SK-N-MC (cell line): ENCODE measurements around the gene C3orf33.

ENCODE experiments used
- DNase-seq: peaks from one replicate; pipeline ENCODE4 v3.0.0-alpha.2; 2011; ENCODE audit warnings: low read depth, low spot score
- H3K27ac ChIP-seq: fragments of 200-600 bp; sonication (generic); 2 replicates; pipeline ENCODE4 v1.5.1; 2016; ENCODE audit warnings: mixed run types
- H3K36me3 ChIP-seq: fragments of 200-600 bp; sonication (generic); 2 replicates; pipeline ENCODE4 v1.6.1; 2017; ENCODE audit warnings: antibody characterized with exemption, low read length, mixed read lengths; ENCODE audit not compliant: insufficient read depth
- H3K4me3 ChIP-seq: fragments of 200-600 bp; sonication (generic); 2 replicates; pipeline ENCODE4 v1.5.1; 2016
- H3K9ac ChIP-seq: fragments of 200-600 bp; sonication (generic); 2 replicates; pipeline ENCODE4 v1.8.0; 2017; ENCODE audit warnings: mixed run types, mixed read lengths; ENCODE audit not compliant: insufficient read length
- H3K9me3 ChIP-seq: fragments of 200-600 bp; sonication (generic); 2 replicates; pipeline ENCODE4 v1.6.1; 2017; ENCODE audit warnings: low read depth, mild to moderate bottlenecking, antibody characterized with exemption, low read length, moderate library complexity, mixed read lengths
- EZH2 ChIP-seq: fragments of 200-600 bp; sonication (generic); IDR thresholded peaks from one replicate; pipeline ENCODE4 v1.6.1; 2017; ENCODE audit warnings: antibody characterized with exemption
- FOXP2 ChIP-seq: optimal IDR thresholded peaks from 2 replicates; pipeline ENCODE3; 2011; ENCODE audit warnings: mild to moderate bottlenecking, moderate library complexity; ENCODE audit not compliant: insufficient read depth; ENCODE audit errors: extremely low read length, control extremely low read depth
- POLR2AphosphoS5 ChIP-seq: IDR thresholded peaks from 2 replicates; pipeline ENCODE4 v1.6.1; 2012; ENCODE audit warnings: mild to moderate bottlenecking, low read depth, low read length, borderline replicate concordance

Gene C3orf33

GRCh38 chr3:155766206-155766605 lies 39.9 kb downstream of the C3orf33 start:
- no peak for TF ChIP-seq FOXP2
- TF ChIP-seq POLR2AphosphoS5 = no peak
- TF ChIP-seq EZH2 = no peak
- Histone ChIP-seq H3K9me3 (peaks cover 5% of the 10 kb centered on the region; the same call in 1 of the 2 replicates), H3K36me3 (peaks cover 16% of the 10 kb centered on the region), H3K27ac (no peak overlapping the region), H3K4me3 (no peak overlapping the region), H3K9ac (no peak overlapping the region)
- no peak for DNase-seq

- no peak for TF ChIP-seq POLR2AphosphoS5
- TF ChIP-seq FOXP2 = no peak
- TF ChIP-seq EZH2 = no peak
- Histone ChIP-seq H3K27ac (no peak overlapping the region), H3K9me3 (no peaks in the 10 kb centered on the region), H3K36me3 (peaks cover 8% of the 10 kb centered on the region; the same call in 1 of the 2 replicates), H3K4me3 (no peak overlapping the region), H3K9ac (no peak overlapping the region)
- DNase-seq = no peak
These were observed 42.1 kb downstream of the C3orf33 start for GRCh38 chr3:155763870-155764463.

GRCh38 chr3:155760653-155761052 lies 45.4 kb downstream of the C3orf33 start:
- Histone ChIP-seq H3K4me3 (no peak overlapping the region), H3K9me3 (no peaks in the 10 kb centered on the region), H3K9ac (no peak overlapping the region), H3K36me3 (0 out of 2 replicates have a peak, but pooled peaks cover 5% of the 10 kb centered on the region), H3K27ac (no peak overlapping the region)
- DNase-seq = no peak
- no peak for TF ChIP-seq POLR2AphosphoS5
- no peak for TF ChIP-seq EZH2
- no peak for TF ChIP-seq FOXP2

GRCh38 chr3:155757577-155757976 lies 48.5 kb downstream of the C3orf33 start:
- TF ChIP-seq FOXP2 (no peak), EZH2 (no peak), POLR2AphosphoS5 (no peak)
- no peaks in the 10 kb centered on the region for H3K36me3 ChIP-seq
- no peaks in the 10 kb centered on the region for H3K9me3 ChIP-seq
- H3K4me3 ChIP-seq = no peak overlapping the region
- DNase-seq = no peak
- no peak overlapping the region for H3K27ac ChIP-seq
- no peak overlapping the region for H3K9ac ChIP-seq

GRCh38 chr3:155753038-155753639 lies 52.9 kb downstream of the C3orf33 start:
- DNase-seq = no peak
- no peak overlapping the region for H3K9ac ChIP-seq
- H3K36me3 ChIP-seq = no peaks in the 10 kb centered on the region
- H3K27ac ChIP-seq = no peak overlapping the region
- TF ChIP-seq EZH2 (no peak), POLR2AphosphoS5 (no peak), FOXP2 (no peak)
- H3K4me3 ChIP-seq = no peak overlapping the region
- no peaks in the 10 kb centered on the region for H3K9me3 ChIP-seq

GRCh38 chr3:155748611-155749365 lies 57.3 kb downstream of the C3orf33 start:
- Histone ChIP-seq H3K36me3 (no peaks in the 10 kb centered on the region), H3K27ac (peak overlapping the region; percentile 23; the same call in 1 of the 2 replicates), H3K9ac (no peak overlapping the region), H3K9me3 (no peaks in the 10 kb centered on the region), H3K4me3 (no peak overlapping the region)
- no peak for DNase-seq
- no peak for TF ChIP-seq EZH2
- TF ChIP-seq POLR2AphosphoS5 = no peak
- no peak for TF ChIP-seq FOXP2

- Histone ChIP-seq H3K27ac (no peak overlapping the region), H3K9me3 (no peaks in the 10 kb centered on the region), H3K4me3 (no peak overlapping the region), H3K9ac (no peak overlapping the region), H3K36me3 (no peaks in the 10 kb centered on the region)
- DNase-seq = no peak
- no peak for TF ChIP-seq FOXP2
- no peak for TF ChIP-seq POLR2AphosphoS5
- TF ChIP-seq EZH2 = no peak
These were observed 58.2 kb downstream of the C3orf33 start for GRCh38 chr3:155747946-155748290.

GRCh38 chr3:155747286-155747945 lies 58.7 kb downstream of the C3orf33 start:
- no peaks in the 10 kb centered on the region for H3K9me3 ChIP-seq
- H3K27ac ChIP-seq = no peak overlapping the region
- no peak for TF ChIP-seq EZH2
- TF ChIP-seq POLR2AphosphoS5 = no peak
- TF ChIP-seq FOXP2 = no peak
- no peak overlapping the region for H3K4me3 ChIP-seq
- no peaks in the 10 kb centered on the region for H3K36me3 ChIP-seq
- H3K9ac ChIP-seq = no peak overlapping the region
- no peak for DNase-seq
